ENCODE measurements around the gene LCLAT1. TPM values are rescaled to one million over a fixed set of nuclear protein-coding genes. Genes with fewer than 3 reads are reported as not detected.

Gene LCLAT1
- total RNA-seq, 4 donors from 2014 or later: 25.3 to 55.4 (median 43.1) TPM

- Histone ChIP-seq H3K27ac (no peak overlapping the region), H3K4me3 (no peak overlapping the region), H3K9me3 (no peaks in the 10 kb centered on the region), H3K36me3 (no peaks in the 10 kb centered on the region), H3K4me1 (peaks cover 0 to 47% (median 0%) of the 10 kb centered on the region in 3 donors), H3K27me3 (no peaks in the 10 kb centered on the region)
- 95 to 100% methylated on average over 1 of the region's 1 CpG for WGBS, 2 donors (ENCODE audit: low coverage in 1 of 2)
- TF ChIP-seq POLR2A (IDR thresholded peaks at IDR 0.05) (no peak), POLR2AphosphoS5 (IDR thresholded peaks at IDR 0.05) (no peak), EP300 (IDR thresholded peaks at IDR 0.05) (no peak), CTCF (IDR thresholded peaks at IDR 0.05) (no peak)
- ATAC-seq: no peak
These were observed 3.0 kb downstream of the LCLAT1 start for GRCh38 chr2:30450025-30450424.

GRCh38 chr2:30453498-30453897 lies 6.5 kb downstream of the LCLAT1 start:
- H3K27ac ChIP-seq: no peak overlapping the region
- no peaks in the 10 kb centered on the region for H3K27me3 ChIP-seq
- no peak overlapping the region for H3K4me3 ChIP-seq
- TF ChIP-seq POLR2AphosphoS5 (IDR thresholded peaks at IDR 0.05): no peak
- no peak for TF ChIP-seq EP300 (IDR thresholded peaks at IDR 0.05)
- TF ChIP-seq CTCF (IDR thresholded peaks at IDR 0.05): no peak
- TF ChIP-seq POLR2A (IDR thresholded peaks at IDR 0.05): no peak
- WGBS, 2 donors (ENCODE audit: low coverage in 1 of 2): 76 to 84% methylated on average over 4 to 5 of the region's 5 CpGs
- ATAC-seq: no peak
- H3K36me3 ChIP-seq: no peaks in the 10 kb centered on the region
- H3K4me1 ChIP-seq: peaks cover 0 to 33% (median 0%) of the 10 kb centered on the region in 3 donors
- H3K9me3 ChIP-seq: no peaks in the 10 kb centered on the region

- ATAC-seq: no peak
- Histone ChIP-seq H3K27me3 (no peaks in the 10 kb centered on the region), H3K9me3 (no peaks in the 10 kb centered on the region), H3K36me3 (no peaks in the 10 kb centered on the region), H3K4me3 (no peak overlapping the region), H3K27ac (peak overlapping the region; percentile 31 to 66 (median 48)), H3K4me1 (peaks cover 0 to 29% (median 4%) of the 10 kb centered on the region in 3 donors)
- 46% methylated on average over 4 to 6 of the region's 6 CpGs for WGBS, 2 donors (ENCODE audit: low coverage in 1 of 2)
- no peak for TF ChIP-seq POLR2A (IDR thresholded peaks at IDR 0.05)
- no peak for TF ChIP-seq EP300 (IDR thresholded peaks at IDR 0.05)
- no peak for TF ChIP-seq POLR2AphosphoS5 (IDR thresholded peaks at IDR 0.05)
- TF ChIP-seq CTCF (IDR thresholded peaks at IDR 0.05): no peak
These were observed 7.5 kb downstream of the LCLAT1 start for GRCh38 chr2:30454571-30454970.

DNA sequence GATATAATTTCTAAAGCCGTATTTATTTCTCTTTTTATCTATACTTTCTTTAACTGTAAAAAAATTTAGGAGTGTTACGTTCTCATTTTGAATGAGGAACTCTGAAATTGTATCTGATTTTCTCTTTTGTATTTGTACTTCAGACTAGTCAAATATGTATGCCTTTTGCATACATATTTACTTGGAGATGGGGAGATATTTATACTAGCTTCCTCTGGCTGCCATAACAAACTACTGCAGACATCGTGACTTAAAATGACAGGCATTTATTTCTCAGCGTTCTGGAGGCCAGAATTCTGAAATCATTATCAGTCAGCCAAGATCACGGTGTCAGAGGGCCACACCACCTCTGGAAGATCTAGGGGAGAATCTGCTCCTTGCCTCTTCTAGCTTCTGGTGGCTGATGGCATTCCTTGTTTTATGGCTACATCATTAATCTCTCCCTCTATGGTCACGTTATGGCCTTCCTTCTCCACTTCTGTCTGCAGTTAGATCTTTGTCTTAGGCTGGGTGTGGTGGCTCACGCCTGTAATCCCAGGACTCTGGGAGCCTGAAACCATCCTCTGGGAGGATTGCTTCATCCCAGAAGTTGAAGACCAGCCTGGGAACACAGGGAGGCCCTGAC lies 8.2 kb downstream of the LCLAT1 start:
- Histone ChIP-seq H3K4me3 (no peak overlapping the region), H3K9me3 (no peaks in the 10 kb centered on the region), H3K4me1 (peaks cover 0 to 22% (median 4%) of the 10 kb centered on the region in 3 donors), H3K27me3 (no peaks in the 10 kb centered on the region), H3K36me3 (no peaks in the 10 kb centered on the region), H3K27ac (peak overlapping the region; percentile 31 to 66 (median 48))
- TF ChIP-seq EP300 (IDR thresholded peaks at IDR 0.05): no peak
- no peak for TF ChIP-seq POLR2A (IDR thresholded peaks at IDR 0.05)
- no peak for TF ChIP-seq POLR2AphosphoS5 (IDR thresholded peaks at IDR 0.05)
- no peak for TF ChIP-seq CTCF (IDR thresholded peaks at IDR 0.05)
- 38 to 40% methylated on average over 2 to 6 of the region's 7 CpGs for WGBS, 2 donors (ENCODE audit: low coverage in 1 of 2)
- ATAC-seq: no peak

- no peak for ATAC-seq
- H3K9me3 ChIP-seq: no peaks in the 10 kb centered on the region
- no peak overlapping the region for H3K4me3 ChIP-seq
- TF ChIP-seq POLR2A (IDR thresholded peaks at IDR 0.05): no peak
- TF ChIP-seq POLR2AphosphoS5 (IDR thresholded peaks at IDR 0.05): no peak
- TF ChIP-seq CTCF (IDR thresholded peaks at IDR 0.05): no peak
- peak overlapping the region in 1 of 4 donors; percentile 23 for H3K27ac ChIP-seq
- H3K27me3 ChIP-seq: no peaks in the 10 kb centered on the region
- no peaks in the 10 kb centered on the region for H3K36me3 ChIP-seq
- WGBS, 2 donors (ENCODE audit: low coverage in 1 of 2): no CpG with 5 or more reads among the region's 2 CpGs
- H3K4me1 ChIP-seq: peaks cover 0 to 22% (median 4%) of the 10 kb centered on the region in 3 donors
These were observed 9.1 kb downstream of the LCLAT1 start for GRCh38 chr2:30456106-30456505.
